H1 (cell line): ENCODE measurements around the gene MYL5. TPM values are rescaled to one million over a fixed set of nuclear protein-coding genes. Genes with fewer than 3 reads are reported as not detected.

ENCODE experiments used
- CTCF ChIA-PET: fragments of 300-600 bp; sonication (Branson Sonifier 250); formaldehyde crosslinking; loops from one replicate; lab custom pipeline; 2021; ENCODE audit not compliant: partially characterized antibody; lab: Charles Lee
- POLR2A ChIA-PET: fragments of 300-600 bp; sonication (Branson Sonifier 250); formaldehyde crosslinking; loops from one replicate; lab custom pipeline; 2021; ENCODE audit warnings: inconsistent platforms; ENCODE audit not compliant: partially characterized antibody; lab: Charles Lee
- DNase-seq, 2 experiments: peaks; one replicate each; pipeline versions ENCODE4 v3.0.0 to v3.0.0-alpha.2; 2010 to 2022; ENCODE audit warnings: low spot score in 2 of 2, low read depth in 1 of 2, mixed read lengths in 1 of 2
- FAIRE-seq: peaks from 2 replicates; lab custom pipeline; 2011; peaks lifted over from hg19 to GRCh38; lab: Jason Lieb, UNC
- H2AFZ ChIP-seq: 2 replicates; pipeline ENCODE4 v1.8.1; 2012; ENCODE audit warnings: low read length, inconsistent platforms
- H2AK5ac ChIP-seq: 2 replicates; pipeline ENCODE4 v1.6.1; 2013; ENCODE audit warnings: low read depth, low read length
- H2BK120ac ChIP-seq: replicated peaks from 2 replicates; pipeline ENCODE3; 2013; ENCODE audit warnings: low read depth, low read length, inconsistent platforms
- H2BK12ac ChIP-seq: 2 replicates; pipeline ENCODE4 v1.6.1; 2013; ENCODE audit warnings: low read depth, low read length
- H2BK15ac ChIP-seq: 2 replicates; pipeline ENCODE4 v1.6.1; 2013; ENCODE audit warnings: low read length
- H2BK20ac ChIP-seq: 2 replicates; pipeline ENCODE4 v1.6.1; 2013; ENCODE audit warnings: low read length
- H2BK5ac ChIP-seq: 2 replicates; pipeline ENCODE4 v1.6.1; 2013; ENCODE audit warnings: low read depth, low read length
- H3K14ac ChIP-seq: 2 replicates; pipeline ENCODE4 v1.6.1; 2013; ENCODE audit warnings: inconsistent platforms; ENCODE audit not compliant: insufficient read length
- H3K18ac ChIP-seq: 2 replicates; pipeline ENCODE4 v1.6.1; 2013; ENCODE audit warnings: low read length; ENCODE audit errors: extremely low read depth
- H3K23ac ChIP-seq: 2 replicates; pipeline ENCODE4 v1.6.1; 2013; ENCODE audit warnings: inconsistent platforms; ENCODE audit not compliant: insufficient read length
- H3K23me2 ChIP-seq: 2 replicates; pipeline ENCODE4 v1.6.1; 2013; ENCODE audit warnings: low read depth, low read length
- H3K27ac ChIP-seq: 2 replicates; pipeline ENCODE4 v1.6.1; 2011; ENCODE audit warnings: low read depth, low read length, inconsistent platforms
- H3K27me3 ChIP-seq, 4 experiments: replicated peaks in 1 of 4; 1 replicate in 1 of 4; 2 replicates in 3 of 4; pipeline versions ENCODE4 v1.6.1 to v1.8.1; 2011 to 2013; ENCODE audit warnings: low read length in 3 of 4, mild to moderate bottlenecking in 3 of 4, inconsistent platforms in 2 of 4, mixed read lengths in 2 of 4, moderate library complexity in 1 of 4; ENCODE audit not compliant: control insufficient read depth in 3 of 4, insufficient read depth in 3 of 4; ENCODE audit errors: extremely low read depth in 1 of 4
- H3K36me3 ChIP-seq, 4 experiments: 2 replicates each; pipeline versions ENCODE4 v1.6.1 to v1.8.1; 2011 to 2013; ENCODE audit warnings: mild to moderate bottlenecking in 4 of 4, low read length in 3 of 4, moderate library complexity in 2 of 4, control low read depth in 1 of 4, inconsistent platforms in 1 of 4; ENCODE audit not compliant: insufficient read depth in 4 of 4, control insufficient read depth in 2 of 4
- H3K4ac ChIP-seq: replicated peaks from 2 replicates; pipeline ENCODE3; 2013; ENCODE audit warnings: low read length, low read depth, mixed read lengths, inconsistent platforms; ENCODE audit not compliant: insufficient read length
- H3K4me1 ChIP-seq, 4 experiments: replicated peaks in 1 of 4; 1 replicate in 1 of 4; 2 replicates in 3 of 4; pipeline versions ENCODE4 v1.6.1 to v1.8.1; 2011 to 2013; ENCODE audit warnings: low read length in 3 of 4, inconsistent platforms in 2 of 4, mixed read lengths in 1 of 4; ENCODE audit not compliant: insufficient read depth in 4 of 4, control insufficient read depth in 3 of 4
- H3K4me2 ChIP-seq, 2 experiments: 2 replicates each; pipeline versions ENCODE4 v1.6.1 to v1.8.1; 2011 to 2013; ENCODE audit warnings: low read depth in 2 of 2, low read length in 2 of 2, control low read depth in 1 of 2, inconsistent platforms in 1 of 2, mild to moderate bottlenecking in 1 of 2; ENCODE audit not compliant: insufficient read depth in 1 of 2
- H3K4me3 ChIP-seq, 4 experiments: fragments of 200-600, 300-600 bp in 1 of 4; sonication (generic), shearing (Covaris generic), sonication (Bioruptor Twin) in 1 of 4; 2 replicates each; pipeline versions ENCODE4 v1.5.1 to v1.8.1; 2011 to 2016; ENCODE audit warnings: low read length in 4 of 4, low read depth in 3 of 4, control low read depth in 2 of 4, inconsistent platforms in 2 of 4, mild to moderate bottlenecking in 2 of 4, mixed read lengths in 1 of 4, moderate library complexity in 1 of 4; ENCODE audit not compliant: insufficient read depth in 2 of 4; ENCODE audit errors: extremely low read depth in 1 of 4
- H3K56ac ChIP-seq: replicated peaks from 2 replicates; pipeline ENCODE3; 2013; ENCODE audit warnings: low read depth, mild to moderate bottlenecking, mixed read lengths, low read length, inconsistent platforms; ENCODE audit not compliant: insufficient read length
- H3K79me1 ChIP-seq: 2 replicates; pipeline ENCODE4 v1.6.1; 2013; ENCODE audit warnings: low read depth, low read length, control low read depth
- H3K79me2 ChIP-seq, 2 experiments: 2 replicates each; pipeline versions ENCODE4 v1.6.1 to v1.8.1; 2012 to 2013; ENCODE audit warnings: low read length in 2 of 2, mild to moderate bottlenecking in 2 of 2, inconsistent platforms in 1 of 2; ENCODE audit not compliant: insufficient read depth in 2 of 2, control insufficient read depth in 1 of 2
- H3K9ac ChIP-seq, 4 experiments: replicated peaks in 1 of 4; 1 replicate in 1 of 4; 2 replicates in 3 of 4; pipeline versions ENCODE4 v1.6.1 to v1.8.1; 2011 to 2013; ENCODE audit warnings: low read depth in 3 of 4, low read length in 3 of 4, control low read depth in 2 of 4, mild to moderate bottlenecking in 2 of 4, moderate library complexity in 2 of 4, inconsistent platforms in 1 of 4; ENCODE audit errors: extremely low read depth in 1 of 4
- H3K9me3 ChIP-seq, 2 experiments: 2 replicates each; pipeline versions ENCODE4 v1.6.1 to v1.8.1; 2012 to 2013; ENCODE audit warnings: mild to moderate bottlenecking in 2 of 2, moderate library complexity in 2 of 2, control low read depth in 1 of 2, inconsistent platforms in 1 of 2, low read depth in 1 of 2, low read length in 1 of 2, mixed read lengths in 1 of 2; ENCODE audit not compliant: insufficient read depth in 2 of 2
- H4K20me1 ChIP-seq, 2 experiments: replicated peaks in 1 of 2; 2 replicates each; pipeline versions ENCODE3 to v1.8.1; 2011 to 2013; ENCODE audit warnings: inconsistent platforms in 2 of 2, low read length in 2 of 2, mild to moderate bottlenecking in 1 of 2; ENCODE audit not compliant: insufficient read depth in 2 of 2, control insufficient read depth in 1 of 2
- H4K5ac ChIP-seq: 2 replicates; pipeline ENCODE4 v1.6.1; 2013; ENCODE audit warnings: low read length, low read depth, mixed read lengths, inconsistent platforms; ENCODE audit not compliant: insufficient read length
- H4K8ac ChIP-seq: 2 replicates; pipeline ENCODE4 v1.8.0; 2013; ENCODE audit warnings: mild to moderate bottlenecking, moderate library complexity, low read length, inconsistent platforms; ENCODE audit not compliant: insufficient read depth; ENCODE audit errors: extremely low read depth
- H4K91ac ChIP-seq: replicated peaks from 2 replicates; pipeline ENCODE3; 2013; ENCODE audit warnings: low read length, mixed read lengths, inconsistent platforms; ENCODE audit not compliant: insufficient read length
- CHD1 ChIP-seq: IDR thresholded peaks from 2 replicates; pipeline ENCODE4 v1.6.1; 2012; ENCODE audit warnings: low read depth, low read length, improper control_type of control experiment
- E2F6 ChIP-seq: IDR thresholded peaks from 2 replicates; pipeline ENCODE4 v1.6.1; 2012; ENCODE audit warnings: inconsistent platforms
- JUND ChIP-seq: IDR thresholded peaks from 2 replicates; pipeline ENCODE4 v1.6.1; 2011; ENCODE audit warnings: mild to moderate bottlenecking, improper control_type of control experiment, low read length
- NANOG ChIP-seq: IDR thresholded peaks from 2 replicates; pipeline ENCODE4 v1.6.1; 2011; ENCODE audit warnings: low read length, low read depth, mild to moderate bottlenecking, inconsistent platforms; ENCODE audit not compliant: insufficient read depth, poor library complexity, severe bottlenecking
- WGBS, 2 experiments: shearing (Covaris generic) in 1 of 2; methylation state at CpG; one replicate each; pipeline versions ENCODE4 v1.1.6 to v1.1.7; 2013 to 2015; ENCODE audit warnings: low lambda C conversion rate in 2 of 2, mixed read lengths in 2 of 2, inconsistent platforms in 1 of 2, low coverage in 1 of 2, missing lambda C conversion rate in 1 of 2; ENCODE audit not compliant: insufficient replicate concordance in 2 of 2, insufficient coverage in 1 of 2, insufficient read length in 1 of 2; ENCODE audit errors: extremely low coverage in 1 of 2, missing lambda C conversion rate in 1 of 2; 5-methylcytosine and 5-hydroxymethylcytosine counted together
- polyA plus RNA-seq, 7 experiments: library from polyadenylated mRNA; depleted of rRNA in 3 of 7; stranded (reverse) in 5 of 7; unstranded in 2 of 7; fragments of >200 nt in 5 of 7; fragments of 200-250 nt in 2 of 7; gene quantifications; 1 replicate in 5 of 7; 2 replicates in 1 of 7; 4 replicates in 1 of 7; pipeline versions ENCODE4 v1.2.1 to v1.2.3, GENCODE V29; 2011 to 2013; ENCODE audit warnings: missing spikeins in 2 of 7, mixed read lengths in 2 of 7
- total RNA-seq: library from RNA; stranded (reverse); fragmentation: NEBNext Ultra II Directional; extraction: Animal tissue kit (Norgen Biotek cat#: 25700); gene quantifications from 2 replicates; pipeline ENCODE4 v1.2.1, GENCODE V29; 2021
- TF ChIP-seq, protein P1 (sequence below): IDR thresholded peaks from 2 replicates; pipeline ENCODE4 v1.6.1; 2012; ENCODE audit warnings: inconsistent platforms
- TF ChIP-seq, protein P2 (sequence below): IDR thresholded peaks from 2 replicates; pipeline ENCODE4 v1.6.1; 2011; ENCODE audit warnings: low read depth, mild to moderate bottlenecking, low read length; ENCODE audit not compliant: insufficient read depth

Gene MYL5
- total and polyA plus RNA-seq, 2 of the 8 experiments (the other 6 are each of a cell fraction or from before 2014, with no cell fraction given) = 5.7 to 6.8 TPM

DNA sequence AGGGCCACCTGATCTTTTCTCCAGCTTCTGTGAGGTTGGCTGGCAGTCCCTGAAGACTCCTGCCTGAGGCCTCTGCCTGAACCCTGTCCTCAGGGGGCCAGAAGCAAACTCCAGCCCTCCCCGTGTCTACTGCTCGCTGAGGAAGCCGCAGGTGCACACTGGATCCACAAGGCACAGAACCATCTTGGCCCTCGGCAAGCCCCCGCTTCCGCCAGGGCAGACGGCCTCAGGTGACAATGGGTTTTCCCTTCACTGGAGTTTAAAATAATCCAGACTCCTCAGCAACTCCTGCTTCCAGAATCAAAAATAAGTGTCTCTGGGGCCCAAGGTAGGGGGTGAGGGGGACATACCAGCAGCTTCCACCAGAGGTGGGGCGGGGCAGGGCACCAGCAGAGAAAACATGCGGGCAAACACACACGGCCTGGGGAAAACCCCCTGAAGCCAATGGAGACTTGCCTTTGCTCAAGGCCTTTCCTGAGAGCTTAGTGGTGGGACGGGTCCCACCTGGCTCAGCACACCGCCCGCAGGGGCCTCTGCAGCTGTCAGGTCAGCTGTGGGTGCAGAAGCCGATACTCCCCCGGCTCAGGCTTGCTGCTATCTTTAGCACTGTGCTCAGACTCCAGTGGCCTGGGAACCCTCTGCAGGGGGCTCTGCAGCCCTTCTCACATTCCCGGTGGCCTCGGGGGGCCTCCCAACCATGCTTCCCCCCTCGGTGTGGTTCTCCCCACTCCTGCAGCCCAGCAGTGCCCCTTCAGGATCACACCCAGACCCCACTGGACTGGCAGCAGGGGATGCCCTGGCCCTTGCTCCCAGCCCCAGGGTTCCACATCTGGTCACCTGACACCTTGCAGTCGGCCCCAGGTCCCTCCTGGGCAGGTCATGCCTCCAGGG is 1.9 kb downstream of the MYL5 start:
- TF ChIP-seq NANOG (no peak), CHD1 (no peak), E2F6 (no peak), JUND (no peak)
- TF ChIP-seq, protein P1, sequence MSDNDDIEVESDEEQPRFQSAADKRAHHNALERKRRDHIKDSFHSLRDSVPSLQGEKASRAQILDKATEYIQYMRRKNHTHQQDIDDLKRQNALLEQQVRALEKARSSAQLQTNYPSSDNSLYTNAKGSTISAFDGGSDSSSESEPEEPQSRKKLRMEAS = no peak
- TF ChIP-seq, protein P2, sequence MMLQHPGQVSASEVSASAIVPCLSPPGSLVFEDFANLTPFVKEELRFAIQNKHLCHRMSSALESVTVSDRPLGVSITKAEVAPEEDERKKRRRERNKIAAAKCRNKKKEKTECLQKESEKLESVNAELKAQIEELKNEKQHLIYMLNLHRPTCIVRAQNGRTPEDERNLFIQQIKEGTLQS = no peak
- H2BK12ac ChIP-seq = no peak overlapping the region
- no peak overlapping the region for H3K4me2 ChIP-seq
- no peak overlapping the region for H4K91ac ChIP-seq
- no peak overlapping the region for H2AK5ac ChIP-seq
- 90% methylated on average over 19 of the region's 19 CpGs; no CpG with 5 or more reads in 1 of the 2 experiments for WGBS, 2 experiments
- H3K79me2 ChIP-seq = peaks cover 0 to 7% of the 10 kb centered on the region in 2 experiments; a peak in 2 of 4 replicates
- H2BK5ac ChIP-seq = no peak overlapping the region
- H3K27me3 ChIP-seq = no peaks in the 10 kb centered on the region; a peak in 2 of 7 replicates
- H3K9ac ChIP-seq = no peak overlapping the region
- H2AFZ ChIP-seq = no peak overlapping the region
- no peak overlapping the region for H4K5ac ChIP-seq
- H3K56ac ChIP-seq = no peak overlapping the region
- no peak overlapping the region for H2BK20ac ChIP-seq
- H3K36me3 ChIP-seq = peaks cover 8 to 19% (median 13%) of the 10 kb centered on the region in 4 experiments
- no peak overlapping the region for H2BK120ac ChIP-seq
- H3K23ac ChIP-seq = no peak overlapping the region
- no peak overlapping the region for H3K4me3 ChIP-seq
- no peak overlapping the region for H3K18ac ChIP-seq
- H3K4me1 ChIP-seq = peaks cover 3 to 13% (median 6%) of the 10 kb centered on the region in 4 experiments; a peak in 6 of 7 replicates
- H3K4ac ChIP-seq = no peak overlapping the region
- POLR2A ChIA-PET = interaction anchor here (0.7 to 5.6 kb wide), 7 partner anchors 8 to 74 kb away, joined by 3 to 25 read pairs (median 3); no protein-coding TSS in a partner anchor
- CTCF ChIA-PET = interaction anchor here (1.0 to 3.4 kb wide), 5 partner anchors 8 to 73 kb away, joined by 3 to 20 read pairs (median 6); no protein-coding TSS in a partner anchor
- no peak for DNase-seq
- H4K20me1 ChIP-seq = peaks cover 3 to 12% of the 10 kb centered on the region in 2 experiments
- H2BK15ac ChIP-seq = no peak overlapping the region
- no peak overlapping the region for H3K27ac ChIP-seq
- H4K8ac ChIP-seq = peak overlapping the region; percentile 72
- no peaks in the 10 kb centered on the region for H3K9me3 ChIP-seq
- FAIRE-seq = no peak
- peaks cover 12% of the 10 kb centered on the region; the same call in 1 of the 2 replicates for H3K23me2 ChIP-seq
- peaks cover 7% of the 10 kb centered on the region; the same call in 1 of the 2 replicates for H3K79me1 ChIP-seq
- H3K14ac ChIP-seq = no peak overlapping the region
